Ammon's horn (tissue), 1 donor: Measurements from ENCODE around the gene TMEM239.
"Not testable (repeated sequence)": the region's sequence is repeated elsewhere in the genome, so short reads cannot be mapped to it uniquely, and the experiment has no call there.

ENCODE experiments used
- DNase-seq: peaks from one replicate; pipeline ENCODE4 v3.0.0-alpha.2; 2016; ENCODE audit warnings: low spot score

The TMEM239 gene

DNA sequence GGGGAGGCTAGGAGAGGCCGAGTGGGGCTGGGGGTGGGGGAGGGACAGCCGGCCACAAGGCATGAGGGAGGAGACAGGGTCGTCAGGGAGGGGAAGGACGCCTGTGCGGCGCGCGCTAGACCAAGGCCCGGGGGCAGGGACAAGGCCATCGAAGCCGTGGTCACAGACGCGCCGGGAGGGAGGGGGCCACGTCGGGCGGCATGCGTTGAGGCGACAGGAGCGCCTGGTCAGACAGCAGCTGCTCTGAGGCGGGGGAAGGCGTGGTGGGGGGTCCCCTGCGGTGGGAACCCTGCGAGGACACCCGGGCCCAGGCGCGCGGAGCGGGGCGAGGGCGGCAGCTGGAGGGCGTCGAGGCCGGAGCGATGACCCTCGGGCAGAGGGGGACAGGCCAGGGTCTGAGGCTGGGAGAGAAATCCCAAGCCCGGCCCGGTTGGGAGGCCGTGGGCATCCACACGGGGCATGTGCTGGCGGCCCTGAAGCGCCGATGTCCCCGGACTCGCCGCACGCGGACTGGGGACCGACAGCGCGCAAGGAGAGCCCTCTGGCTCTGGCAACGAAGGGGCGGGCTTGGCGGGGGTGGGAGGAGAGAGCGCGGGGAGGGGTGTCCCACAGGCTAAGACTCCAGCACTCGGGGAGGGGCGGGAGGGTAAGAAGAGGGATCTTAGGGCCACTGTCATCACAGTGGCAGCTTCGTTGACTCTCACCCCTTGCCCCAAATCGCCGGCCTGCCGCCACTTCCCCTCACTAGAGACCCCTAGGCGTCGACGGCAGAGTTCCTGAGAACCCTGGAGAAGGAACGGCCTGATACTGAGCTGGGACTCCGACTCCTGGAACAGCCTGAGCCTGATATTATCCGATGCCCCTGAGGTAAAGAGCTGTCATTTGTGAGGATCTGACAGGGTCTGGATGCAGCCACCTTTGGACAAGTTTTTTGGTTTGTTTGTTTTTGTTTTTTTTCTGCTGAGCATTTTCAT is 5.0 kb downstream of the TMEM239 start:
- DNase-seq = no peak

DNA sequence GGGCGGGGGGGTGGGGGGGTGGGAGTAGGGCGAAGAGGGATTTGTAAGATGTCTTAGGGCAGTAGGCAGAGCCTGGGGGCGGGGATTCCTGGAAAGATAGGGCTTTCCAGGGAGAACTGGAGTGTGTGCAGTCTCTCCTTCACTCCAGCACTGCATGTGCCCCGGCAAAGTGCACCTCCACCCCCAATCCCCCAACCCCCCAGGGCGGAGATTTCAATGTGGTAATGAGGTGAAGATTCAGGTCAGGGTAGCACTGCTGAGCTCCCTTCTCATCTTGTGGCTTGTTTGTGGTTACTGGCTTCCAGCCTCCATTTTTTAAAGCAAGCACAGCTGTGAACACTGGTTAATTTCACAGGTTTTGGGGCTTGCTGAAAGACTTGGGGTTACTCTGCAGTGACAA is 5.9 kb downstream of the TMEM239 start:
- DNase-seq = no peak

DNA sequence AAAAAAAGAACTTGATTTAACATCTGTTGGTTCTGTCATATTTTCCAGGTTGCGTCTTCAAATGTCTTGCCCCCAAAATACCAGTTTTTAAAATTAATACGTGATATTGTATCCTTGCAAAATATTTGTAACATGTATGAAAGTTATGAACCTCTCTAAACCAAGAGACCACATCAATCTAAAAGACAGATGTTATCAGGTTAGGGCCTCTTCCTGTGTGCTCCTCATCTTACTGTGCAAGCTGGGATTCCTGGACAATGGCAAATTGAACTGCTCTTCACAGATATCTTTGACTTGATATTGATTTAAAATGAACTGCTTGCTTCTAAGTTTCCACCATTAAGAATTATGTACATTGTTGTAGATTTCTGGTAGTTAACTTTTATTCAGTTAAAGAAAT is 9.6 kb downstream of the TMEM239 start:
- DNase-seq = no peak

DNA sequence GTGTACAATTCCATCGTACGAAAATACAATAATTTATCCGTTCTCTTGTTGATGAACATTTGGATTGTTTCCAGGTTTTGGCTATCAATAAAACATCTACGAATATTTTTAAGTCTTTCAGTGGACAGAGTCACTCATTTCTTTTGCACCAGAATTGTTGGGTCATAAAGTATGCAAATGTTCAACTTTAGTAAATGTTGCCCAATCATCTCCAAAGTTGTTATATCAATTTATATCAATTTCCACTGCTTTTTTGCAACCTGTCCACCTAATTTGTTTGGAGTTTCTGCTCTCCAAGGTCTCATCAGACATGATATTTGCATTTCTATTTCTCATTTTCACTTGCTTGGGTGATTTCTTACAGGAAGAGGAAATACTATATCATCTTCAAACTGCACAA is 10.5 kb downstream of the TMEM239 start:
- DNase-seq = no peak

DNA sequence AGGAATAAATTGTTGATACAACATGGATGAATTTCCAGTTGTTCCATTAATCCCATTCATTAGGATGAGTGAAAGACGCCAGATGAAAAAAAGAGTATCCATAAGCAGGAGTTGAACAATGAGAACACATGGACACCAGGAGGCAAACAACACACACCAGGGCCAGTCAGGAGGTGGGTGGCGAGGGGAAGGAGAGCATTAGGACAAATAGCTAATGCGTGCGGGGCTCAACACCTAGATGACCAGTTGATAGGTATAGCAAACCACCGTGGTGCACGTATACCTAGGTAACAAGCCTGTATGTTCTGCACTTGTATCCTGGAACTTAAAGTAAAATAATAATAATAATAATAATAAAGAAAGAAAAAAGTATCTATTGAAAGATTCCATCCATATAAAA is 13.2 kb downstream of the TMEM239 start:
- DNase-seq = no peak

DNA sequence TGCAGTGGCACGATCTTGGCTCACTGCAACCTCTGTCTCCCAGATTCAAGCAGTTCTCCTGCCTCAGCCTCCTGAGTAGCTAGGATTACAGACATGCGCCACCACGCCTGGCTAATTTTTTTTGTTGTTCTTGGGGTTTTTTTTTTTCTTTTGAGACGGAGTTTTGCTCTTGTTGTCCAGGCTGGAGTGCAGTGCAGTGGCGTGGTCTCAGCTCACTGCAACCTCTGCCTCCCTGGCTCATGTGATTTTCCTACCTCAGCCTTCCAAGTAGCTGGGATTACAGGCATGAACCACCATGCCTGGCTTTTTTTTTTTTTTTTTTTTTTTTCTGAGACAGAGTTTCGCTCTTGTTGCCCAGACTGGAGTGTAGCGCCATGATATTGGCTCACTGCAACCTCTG is 15.0 kb downstream of the TMEM239 start:
- not testable (repeated sequence) for DNase-seq

DNA sequence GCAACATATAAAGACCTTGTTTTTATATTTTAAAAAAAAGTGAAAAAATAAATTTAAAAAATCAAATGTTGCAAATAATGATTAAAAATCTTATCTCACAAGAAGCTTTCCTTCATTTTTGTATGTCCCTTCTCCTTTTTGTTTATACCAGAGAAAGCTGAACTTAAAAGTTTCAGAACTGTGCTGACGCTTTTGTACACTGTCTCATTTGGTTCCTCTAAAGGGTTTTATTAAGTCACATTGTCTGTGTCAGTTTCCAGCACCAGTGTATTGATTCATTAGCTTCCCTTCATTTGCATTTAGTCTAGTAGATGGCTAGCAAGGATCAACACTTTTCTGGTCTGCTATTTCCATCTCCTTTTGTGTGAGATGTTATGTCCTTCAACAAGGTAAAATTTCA is 17.6 kb downstream of the TMEM239 start:
- no peak for DNase-seq

DNA sequence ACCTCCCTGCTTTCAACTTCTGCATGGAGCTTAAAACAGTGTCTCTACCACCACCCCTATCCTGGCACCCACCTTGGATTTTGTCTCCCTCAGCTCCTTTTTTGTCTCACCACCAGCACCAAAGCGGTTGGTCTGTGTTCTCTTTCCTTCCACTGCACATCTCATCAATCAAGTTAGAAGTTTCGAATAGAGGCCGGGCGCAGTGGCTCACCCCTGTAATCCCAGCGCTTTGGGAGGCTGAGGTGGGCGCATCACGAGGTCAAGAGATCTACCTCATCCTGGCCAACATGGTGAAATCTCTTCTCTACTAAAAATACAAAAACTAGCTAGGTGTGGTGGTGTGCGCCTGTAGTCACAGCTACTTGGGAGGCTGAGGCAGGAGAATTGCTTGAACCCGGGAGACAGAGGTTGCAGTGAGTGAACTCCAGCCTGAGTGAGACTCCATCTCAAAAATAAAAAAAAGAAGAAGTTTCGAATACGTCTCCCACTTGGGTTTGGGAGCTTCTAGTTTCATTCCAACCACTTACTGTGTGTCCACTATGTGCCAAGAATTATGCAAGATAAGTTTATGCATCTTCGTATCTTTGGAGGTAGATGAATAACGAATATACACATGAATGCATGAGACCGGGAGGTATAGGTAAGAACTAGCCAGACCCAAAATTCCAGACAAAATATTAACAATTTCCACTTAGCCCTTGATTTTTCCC is 18.4 kb downstream of the TMEM239 start:
- no peak for DNase-seq

DNA sequence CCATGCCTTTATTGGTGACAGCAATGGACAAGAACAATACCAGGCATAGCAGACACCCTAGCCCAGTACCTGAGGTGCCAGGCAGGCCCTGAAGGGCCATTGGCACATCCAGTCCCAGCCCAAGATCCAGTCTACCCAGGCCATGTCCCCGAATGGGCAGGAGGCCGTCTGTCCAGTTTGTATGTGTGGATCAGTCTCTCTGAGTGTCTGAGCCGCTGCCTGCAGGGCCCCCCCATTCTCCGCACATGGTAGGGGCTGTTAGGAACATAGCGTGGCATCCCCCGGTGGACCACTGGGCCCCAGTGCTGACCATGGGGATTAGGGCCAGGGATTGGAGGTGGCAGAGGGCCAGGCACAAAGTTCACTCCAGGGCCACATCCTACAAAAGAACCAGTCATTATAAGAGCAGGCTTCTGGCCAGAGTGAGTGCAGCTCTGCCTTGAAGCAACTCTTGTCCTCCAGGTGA is 19.2 kb downstream of the TMEM239 start:
- no peak for DNase-seq

DNA sequence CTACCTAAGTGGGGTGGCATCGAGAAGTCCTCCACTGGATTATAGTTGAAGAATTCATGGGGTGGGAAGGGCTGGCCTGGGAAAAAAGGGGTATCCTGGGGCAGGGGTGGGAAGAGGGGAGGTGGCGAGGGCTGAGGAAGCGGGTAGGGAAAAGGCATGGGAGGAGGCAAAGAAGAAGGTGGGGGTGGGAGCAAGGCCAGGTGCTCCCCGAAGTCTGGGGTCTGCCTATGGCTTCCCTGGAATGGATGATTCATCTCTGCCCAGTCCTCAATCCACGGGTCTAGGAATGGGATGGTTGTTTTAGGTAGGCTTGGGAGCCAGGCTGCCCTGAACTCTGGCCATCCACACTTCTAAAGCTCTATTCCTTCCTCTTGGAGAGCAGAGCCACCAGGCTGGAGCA is 19.9 kb downstream of the TMEM239 start:
- DNase-seq = no peak

DNA sequence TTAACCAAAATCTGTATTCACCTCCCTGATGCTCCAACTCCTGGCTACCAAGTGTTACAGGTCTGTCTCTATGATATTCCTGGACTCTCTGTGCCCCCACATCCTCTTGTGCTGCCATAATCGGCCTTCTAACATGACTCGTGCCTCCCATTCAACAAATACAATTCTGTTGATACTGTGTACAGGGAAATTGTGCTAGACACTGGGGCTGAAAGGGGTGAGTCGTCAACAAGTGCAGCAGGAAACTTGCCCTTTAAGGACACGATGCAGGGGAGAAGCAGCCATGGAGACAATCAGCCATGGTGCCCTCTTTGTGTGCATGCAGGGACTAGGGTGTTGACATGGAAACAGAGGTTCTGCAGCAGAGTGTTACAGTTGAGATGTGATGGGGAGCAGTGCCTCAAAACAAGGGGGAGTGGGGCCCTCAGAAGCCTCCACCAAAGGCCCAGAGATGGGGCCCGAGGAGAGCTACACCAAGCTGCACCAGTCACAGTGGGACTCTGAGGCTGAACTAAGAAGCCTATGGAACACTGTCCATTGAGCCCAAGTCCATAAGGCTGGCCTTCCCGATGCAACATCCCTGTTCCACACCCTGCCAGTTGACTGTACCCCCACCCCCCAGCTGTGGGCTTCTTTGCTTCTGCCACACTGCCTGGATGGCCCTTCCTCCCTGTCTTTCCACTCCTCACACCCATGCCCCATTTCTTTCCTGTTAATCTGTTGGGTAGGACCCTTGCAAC is 21.2 kb downstream of the TMEM239 start:
- no peak for DNase-seq

DNA sequence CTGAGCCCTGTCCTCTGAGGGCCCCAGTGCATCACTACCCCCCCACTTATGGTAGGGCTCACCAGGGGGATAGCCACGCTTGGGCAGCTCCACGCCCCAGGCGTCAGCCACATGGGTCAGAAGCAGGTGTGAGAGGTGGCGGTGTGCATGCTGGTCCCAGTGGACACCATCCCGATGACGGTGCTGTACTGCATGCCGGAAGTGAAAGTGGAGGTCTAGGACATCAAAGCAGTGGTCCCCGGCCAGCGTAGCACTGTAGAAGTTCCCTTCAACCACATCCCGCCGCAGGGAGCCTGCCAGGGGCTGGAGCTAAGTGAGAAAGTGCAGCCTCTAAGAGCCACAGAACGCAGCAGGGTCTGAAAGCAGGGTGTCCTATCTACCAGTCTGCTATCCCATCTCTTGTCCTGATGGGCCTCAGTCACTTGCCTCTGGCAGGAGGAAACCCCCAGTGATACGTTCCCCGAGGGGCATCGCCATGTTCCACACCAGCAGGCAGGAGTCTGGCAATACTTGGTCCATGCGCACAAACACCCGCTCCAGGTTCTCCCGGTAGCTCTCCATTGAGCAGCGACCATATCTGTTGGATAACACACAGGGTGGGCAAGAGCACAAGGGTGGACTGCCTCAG is 22.1 kb downstream of the TMEM239 start:
- DNase-seq = no peak

DNA sequence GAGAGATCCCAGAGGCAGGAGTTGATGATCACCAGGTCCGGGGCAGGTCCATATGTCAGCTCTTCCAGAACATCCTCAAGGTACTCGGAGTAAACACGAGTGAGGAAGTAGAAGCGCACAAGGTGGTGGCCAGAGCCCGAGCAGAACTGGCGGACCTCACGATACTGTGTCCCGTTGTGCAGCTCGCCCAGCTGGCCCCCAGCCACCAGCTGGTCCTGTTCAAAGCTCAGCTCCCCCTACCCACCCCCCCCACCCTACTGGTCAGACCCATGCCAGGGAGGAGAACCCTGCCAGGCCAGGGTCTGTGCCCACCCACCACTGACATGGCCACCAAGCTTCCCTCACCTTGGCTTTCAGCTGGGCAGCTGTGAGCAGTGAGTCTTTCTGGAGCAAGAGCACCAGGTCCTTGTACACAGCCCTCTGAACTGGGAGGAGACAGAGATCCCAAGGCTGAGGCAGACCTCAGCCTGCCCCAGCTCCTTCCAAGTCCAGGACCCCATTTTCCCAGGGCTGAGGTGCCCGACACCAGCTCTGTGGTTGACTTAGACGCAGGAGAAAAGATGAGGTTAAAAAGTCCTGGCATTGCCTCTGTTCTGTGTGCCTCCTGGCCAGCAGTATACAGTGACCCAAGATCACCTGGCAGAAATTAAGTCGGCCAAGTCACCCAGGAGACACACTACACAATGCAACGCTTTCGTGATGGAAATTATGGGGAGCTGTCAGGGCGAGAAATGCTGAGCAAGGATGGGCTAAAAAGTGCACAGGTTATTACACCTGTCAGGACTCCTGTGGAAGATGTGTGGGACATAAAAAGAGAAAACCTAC is 22.9 kb downstream of the TMEM239 start:
- DNase-seq = no peak

DNA sequence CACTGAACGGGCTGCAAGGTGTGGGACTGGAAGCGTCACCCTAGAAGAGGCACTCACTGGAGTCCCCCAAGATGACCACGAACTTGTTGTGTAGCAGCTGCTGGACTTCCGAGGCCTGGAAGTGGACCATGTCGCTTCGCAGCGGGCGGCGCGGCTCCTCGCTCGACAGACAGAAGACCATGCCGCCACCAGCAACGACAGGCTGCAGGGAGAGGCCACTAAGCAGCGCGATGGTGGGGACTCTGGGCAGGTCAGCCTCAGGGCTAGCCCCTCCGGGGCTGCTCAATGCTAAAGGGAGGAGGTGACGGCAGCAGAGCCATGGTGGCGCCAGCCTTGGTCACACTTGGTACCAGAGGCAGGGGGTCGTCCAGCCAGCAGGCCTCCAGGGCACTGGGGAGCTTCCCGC is 23.6 kb downstream of the TMEM239 start:
- DNase-seq = no peak

DNA sequence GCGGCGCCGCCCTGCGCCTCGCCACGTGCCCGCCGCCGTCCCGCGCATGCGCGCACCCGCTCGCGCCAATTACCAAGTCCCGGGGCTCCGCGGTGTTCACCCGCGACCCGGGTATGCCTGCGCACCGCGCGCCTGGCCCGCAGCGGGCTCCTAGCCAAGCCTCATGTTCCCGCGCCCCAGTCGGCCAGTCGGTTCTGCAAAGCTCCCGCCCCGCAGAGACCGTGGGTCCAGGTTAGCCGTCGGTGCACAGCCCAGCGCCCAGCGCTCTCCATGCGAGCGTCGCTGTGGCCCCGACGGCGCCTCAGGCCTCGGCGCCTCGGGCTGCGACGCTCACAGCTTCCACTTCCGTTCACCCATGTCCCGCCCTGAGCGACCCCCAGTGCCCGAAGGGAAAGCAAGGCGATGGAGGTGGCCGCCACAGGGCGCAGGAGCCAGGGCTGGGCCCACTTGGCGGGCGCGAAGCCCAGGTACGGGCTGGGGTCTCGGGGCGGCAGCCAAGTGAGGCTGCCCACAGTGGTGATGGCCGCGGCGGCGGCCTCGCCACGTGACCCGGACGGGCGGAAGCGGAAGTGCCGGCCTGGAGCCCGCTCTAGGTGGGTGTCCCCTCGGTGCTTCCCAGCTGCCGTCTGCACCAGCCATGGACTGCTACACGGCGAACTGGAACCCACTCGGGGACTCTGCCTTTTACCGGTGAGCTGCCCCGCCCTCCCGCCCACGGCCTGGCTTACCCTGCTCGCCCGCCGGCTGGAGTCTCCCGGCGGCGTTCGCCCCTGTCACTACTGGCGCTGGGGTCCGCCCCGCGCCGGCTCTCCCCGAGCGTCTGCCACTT is 24.2 kb downstream of the TMEM239 start, which contains the start of the genes PCED1A and VPS16:
PCED1A (minus strand) TSS at position 518 of the 829 bp plus-strand sequence. CDS start 743 bp downstream, outside the sequence.
VPS16 (plus strand) TSS at position 608 of the 829 bp plus-strand sequence; CDS start at position 638, 30 bp downstream.
- peak; percentile 89 for DNase-seq

DNA sequence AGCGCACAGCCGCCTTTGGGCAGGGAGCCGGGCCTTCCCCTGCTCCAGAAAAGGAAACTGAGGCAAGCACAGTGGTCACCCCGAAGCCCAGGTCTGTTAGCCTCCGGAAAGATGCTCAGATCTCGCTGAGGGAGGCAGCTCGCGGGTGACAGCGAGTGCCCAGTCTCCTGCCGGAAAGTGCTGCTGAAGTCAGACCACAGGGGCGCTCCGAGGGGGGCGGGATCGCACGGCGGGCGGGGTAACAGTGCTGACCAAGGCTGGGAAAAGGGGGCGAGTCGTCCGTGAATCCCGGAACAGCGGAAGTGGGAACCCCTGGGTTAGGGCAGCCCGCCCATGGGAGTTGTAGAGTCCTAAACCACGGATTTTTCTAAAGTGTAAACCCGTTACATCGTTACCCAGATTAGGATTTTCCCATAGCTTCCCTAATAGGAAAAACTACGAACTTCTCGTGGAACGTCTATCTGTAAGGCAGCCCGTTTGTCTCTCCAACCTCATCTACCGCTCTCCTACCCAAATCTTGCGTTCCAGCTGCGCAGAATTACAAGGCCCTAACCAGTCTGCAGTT is 24.9 kb downstream of the TMEM239 start:
- DNase-seq = peak; percentile 29

DNA sequence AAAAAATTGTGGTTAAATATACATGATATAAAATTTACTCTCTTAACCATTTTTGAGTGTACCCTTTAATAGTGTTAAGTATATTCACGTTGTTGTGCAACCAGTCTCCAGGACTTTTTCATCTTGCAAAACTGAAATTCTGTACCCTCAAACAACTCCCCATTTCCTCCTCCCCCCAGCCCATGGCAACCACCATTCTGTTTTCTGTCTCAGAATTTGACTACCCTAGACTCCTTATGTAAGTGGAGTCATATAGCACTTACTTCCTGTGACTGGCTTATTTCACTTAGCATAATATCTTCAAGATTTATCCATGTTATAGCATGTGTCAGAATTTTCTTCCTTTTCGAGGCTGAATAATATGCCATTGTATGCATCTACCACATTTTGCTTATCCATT is 29.4 kb downstream of the TMEM239 start:
- DNase-seq = no peak

DNA sequence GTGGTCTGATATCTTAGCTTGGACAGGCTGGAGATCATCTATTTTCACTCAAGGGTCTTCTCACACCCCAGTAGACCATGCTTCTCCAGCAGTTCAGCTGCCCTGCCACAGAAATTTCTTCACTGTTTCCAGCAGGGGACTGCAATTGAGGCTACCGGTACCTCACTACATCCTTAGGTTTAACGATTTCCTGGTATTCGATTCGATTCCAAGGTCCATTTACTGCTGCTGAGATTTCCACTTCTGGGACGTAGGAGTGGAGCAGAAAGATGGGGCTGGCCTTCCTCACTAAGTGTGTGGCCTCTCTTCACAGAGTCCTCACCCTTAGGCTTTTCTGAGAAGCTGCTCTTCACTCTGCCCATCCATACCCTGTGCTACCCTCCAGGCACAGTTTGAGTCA is 30.5 kb downstream of the TMEM239 start:
- no peak for DNase-seq

DNA sequence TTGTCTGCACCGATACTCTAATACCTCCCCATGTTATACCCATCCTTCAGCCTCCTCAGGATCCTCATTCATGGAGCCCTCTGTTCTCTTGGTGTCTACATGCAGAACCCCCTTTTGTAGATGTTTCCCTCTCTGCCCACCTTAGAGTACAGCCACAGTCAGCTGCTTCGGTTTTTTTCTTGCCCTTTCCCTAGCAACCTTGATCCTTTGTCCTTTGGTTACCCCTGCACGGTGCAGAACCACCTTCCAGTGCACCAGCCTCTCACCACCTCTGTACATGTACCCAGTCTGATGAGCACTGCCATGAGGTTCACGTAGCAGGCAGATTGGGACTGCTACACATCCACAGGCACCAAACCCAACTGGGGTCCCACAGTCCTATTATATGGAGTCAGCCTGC is 31.6 kb downstream of the TMEM239 start:
- no peak for DNase-seq

DNA sequence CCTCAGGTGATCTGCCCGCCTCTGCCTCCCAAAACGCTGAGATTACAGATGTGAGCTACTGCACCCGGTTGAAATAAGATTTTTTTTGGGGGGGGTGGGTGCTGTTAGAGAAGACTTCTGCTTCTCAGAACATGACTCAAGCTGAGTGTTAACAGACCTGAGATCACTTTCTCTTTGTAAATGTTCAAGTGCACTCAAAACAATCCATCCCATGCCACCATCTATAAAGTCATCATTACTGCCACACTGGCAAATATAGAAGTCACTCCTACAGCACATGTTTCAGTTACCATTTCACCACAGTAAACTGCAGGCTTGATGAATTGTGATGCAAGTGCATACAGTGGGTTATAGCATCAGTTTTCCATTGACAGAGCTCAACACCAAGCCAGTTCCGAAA is 33.4 kb downstream of the TMEM239 start:
- DNase-seq = no peak
